Caco-2 (cell line): ENCODE results near the gene FRMPD1. TPM values are rescaled to one million over a fixed set of nuclear protein-coding genes. Genes with fewer than 3 reads are reported as not detected.

ENCODE experiments used
- BruUV-seq: library from RNA; stranded (reverse); fragments of 400-500 nt; replicated peaks from 2 replicates; lab custom pipeline; 2021; lab: Mats Ljungman, UMichigan
- CTCF ChIA-PET: fragments of 300-600 bp; sonication (Branson Sonifier 250); formaldehyde crosslinking; loops from one replicate; lab custom pipeline; 2022; ENCODE audit warnings: antibody characterized with exemption; lab: Charles Lee
- POLR2A ChIA-PET: fragments of 300-600 bp; sonication (Branson Sonifier 250); formaldehyde crosslinking; loops from one replicate; lab custom pipeline; 2022; ENCODE audit warnings: antibody characterized with exemption; lab: Charles Lee
- DNase-seq, 2 experiments: peaks; one replicate each; pipeline versions ENCODE4 v3.0.0 to v3.0.0-alpha.2; 2020 to 2022
- H3K27me3 ChIP-seq: replicated peaks from 2 replicates; pipeline ENCODE4 v1.6.0; 2011; ENCODE audit warnings: low read length; ENCODE audit not compliant: control insufficient read depth, insufficient read depth
- H3K36me3 ChIP-seq: 2 replicates; pipeline ENCODE4 v1.5.1; 2011; ENCODE audit warnings: low read length; ENCODE audit not compliant: control insufficient read depth, insufficient read depth
- H3K4me1 ChIP-seq: fragments of 250-450 bp; sonication (Bioruptor Pico); 2 replicates; pipeline ENCODE4 v1.5.1; 2020; ENCODE audit warnings: mild to moderate bottlenecking
- H3K4me3 ChIP-seq: 2 replicates; pipeline ENCODE4 v1.5.1; 2011; ENCODE audit warnings: low read depth, mild to moderate bottlenecking, control low read depth, low read length
- H3K9me3 ChIP-seq: fragments of 250-450 bp; sonication (Bioruptor Pico); 2 replicates; pipeline ENCODE4 v1.5.1; 2020; ENCODE audit warnings: mild to moderate bottlenecking, moderate library complexity
- H3K27ac Mint-ChIP-seq: one replicate; pipeline ENCODE4 v1.8.0; 2022; ENCODE audit warnings: mixed read lengths; ENCODE audit not compliant: unreplicated experiment
- H3K27me3 Mint-ChIP-seq: one replicate; pipeline ENCODE4 v1.8.0; 2022; ENCODE audit warnings: mixed read lengths; ENCODE audit not compliant: insufficient read depth, unreplicated experiment
- H3K36me3 Mint-ChIP-seq: one replicate; pipeline ENCODE4 v1.8.0; 2022; ENCODE audit warnings: mild to moderate bottlenecking, mixed read lengths; ENCODE audit not compliant: insufficient read depth, unreplicated experiment
- H3K4me1 Mint-ChIP-seq: one replicate; pipeline ENCODE4 v1.8.0; 2022; ENCODE audit warnings: low read depth, mixed read lengths; ENCODE audit not compliant: unreplicated experiment
- H3K4me3 Mint-ChIP-seq: one replicate; pipeline ENCODE4 v1.8.0; 2022; ENCODE audit warnings: mild to moderate bottlenecking, moderate library complexity, mixed read lengths; ENCODE audit not compliant: unreplicated experiment
- H3K9me3 Mint-ChIP-seq: one replicate; pipeline ENCODE4 v1.8.0; 2022; ENCODE audit warnings: mixed read lengths; ENCODE audit not compliant: unreplicated experiment
- CTCF ChIP-seq, 2 experiments: fragments of 200-600 bp in 1 of 2; IDR thresholded peaks; 1 replicate in 1 of 2; 2 replicates in 1 of 2; pipeline versions ENCODE4 v1.5.1 to v1.8.0; 2011 to 2022; ENCODE audit warnings: antibody characterized with exemption in 1 of 2, control low read depth in 1 of 2, inconsistent platforms in 1 of 2, low read depth in 1 of 2, low read length in 1 of 2, mild to moderate bottlenecking in 1 of 2, moderate library complexity in 1 of 2; ENCODE audit not compliant: insufficient read depth in 1 of 2, severe bottlenecking in 1 of 2, unreplicated experiment in 1 of 2
- intact Hi-C: fragments of 100-400 bp; cut with micrococcal nuclease; formaldehyde crosslinking; loops from one replicate; pipeline ENCODE4 v1.10.0; 2022; ENCODE audit not compliant: unreplicated experiment
- total RNA-seq: library from RNA; stranded (reverse); gene quantifications from 2 replicates; pipeline ENCODE4 v1.2.3, GENCODE V29; 2022

The FRMPD1 gene
- total RNA-seq, 1 experiment from 2014 or later = not detected

GRCh38 chr9:37617832-37618231 lies 32.9 kb upstream of the FRMPD1 start:
- Histone ChIP-seq H3K4me1 (no peaks in the 10 kb centered on the region), H3K36me3 (no peaks in the 10 kb centered on the region), H3K9me3 (no peaks in the 10 kb centered on the region), H3K27me3 (no peaks in the 10 kb centered on the region), H3K4me3 (no peak overlapping the region)
- ChIA-PET CTCF (no interaction called here), POLR2A (no interaction called here)
- BruUV-seq = no TSS peak
- no peaks in the 10 kb centered on the region for H3K9me3 Mint-ChIP-seq
- no peaks in the 10 kb centered on the region for H3K4me1 Mint-ChIP-seq
- H3K27ac Mint-ChIP-seq = no peak overlapping the region
- no peak for TF ChIP-seq CTCF (IDR thresholded peaks at IDR 0.05; ENCODE audit: insufficient read depth in 1 of 2, low read depth in 1 of 2, low read length in 1 of 2, severe bottlenecking in 1 of 2, unreplicated experiment in 1 of 2)
- no peaks in the 10 kb centered on the region for H3K36me3 Mint-ChIP-seq
- intact Hi-C loops = no loop called here
- peaks cover 5% of the 10 kb centered on the region for H3K27me3 Mint-ChIP-seq
- no peak overlapping the region for H3K4me3 Mint-ChIP-seq
- DNase-seq = no peak

GRCh38 chr9:37618817-37619216 lies 31.9 kb upstream of the FRMPD1 start:
- Mint-ChIP-seq H3K4me3 (no peak overlapping the region), H3K9me3 (no peaks in the 10 kb centered on the region), H3K27ac (no peak overlapping the region), H3K36me3 (no peaks in the 10 kb centered on the region), H3K27me3 (peaks cover 5% of the 10 kb centered on the region), H3K4me1 (no peaks in the 10 kb centered on the region)
- intact Hi-C loops = no loop called here
- no peak for DNase-seq
- no peaks in the 10 kb centered on the region for H3K4me1 ChIP-seq
- no peaks in the 10 kb centered on the region for H3K9me3 ChIP-seq
- no peaks in the 10 kb centered on the region for H3K36me3 ChIP-seq
- no peak for TF ChIP-seq CTCF (IDR thresholded peaks at IDR 0.05; ENCODE audit: insufficient read depth in 1 of 2, low read depth in 1 of 2, low read length in 1 of 2, severe bottlenecking in 1 of 2, unreplicated experiment in 1 of 2)
- ChIA-PET POLR2A (no interaction called here), CTCF (no interaction called here)
- BruUV-seq = no TSS peak
- no peaks in the 10 kb centered on the region for H3K27me3 ChIP-seq
- H3K4me3 ChIP-seq = no peak overlapping the region

- H3K4me3 Mint-ChIP-seq = no peak overlapping the region
- DNase-seq = no peak
- TF ChIP-seq CTCF (IDR thresholded peaks at IDR 0.05; ENCODE audit: insufficient read depth in 1 of 2, low read depth in 1 of 2, low read length in 1 of 2, severe bottlenecking in 1 of 2, unreplicated experiment in 1 of 2) = no peak
- CTCF ChIA-PET = no interaction called here
- H3K36me3 Mint-ChIP-seq = no peaks in the 10 kb centered on the region
- H3K4me1 ChIP-seq = no peaks in the 10 kb centered on the region
- H3K9me3 ChIP-seq = no peaks in the 10 kb centered on the region
- H3K9me3 Mint-ChIP-seq = no peaks in the 10 kb centered on the region
- POLR2A ChIA-PET = interaction anchor here (0.6 kb wide), 1 partner anchor 152 kb away, joined by 4 read pairs; no protein-coding TSS in a partner anchor
- no peak overlapping the region for H3K4me3 ChIP-seq
- H3K4me1 Mint-ChIP-seq = no peaks in the 10 kb centered on the region
- peaks cover 3% of the 10 kb centered on the region for H3K27me3 Mint-ChIP-seq
- intact Hi-C loops = no loop called here
- no peak overlapping the region for H3K27ac Mint-ChIP-seq
- no peaks in the 10 kb centered on the region for H3K36me3 ChIP-seq
- no peaks in the 10 kb centered on the region for H3K27me3 ChIP-seq
- no TSS peak for BruUV-seq
Observed at GRCh38 chr9:37619806-37620205, 30.9 kb upstream of the FRMPD1 start.
